Measurements from ENCODE around the gene MPC1L.
"Not testable (repeated sequence)": the region's sequence is repeated elsewhere in the genome, so short reads cannot be mapped to it uniquely, and the experiment has no call there.

MPC1L gene

GRCh38 chrX:40582811-40583210 lies 40.4 kb upstream of the MPC1L start:
- no peak overlapping the region for H3K27ac ChIP-seq (ENCODE audit: low read depth, low read length)
- no peak overlapping the region for H3K9ac ChIP-seq (ENCODE audit: low read depth, low read length)
- H3K9me3 ChIP-seq (ENCODE audit: control insufficient read depth, insufficient read depth, low read length) = no peaks in the 10 kb centered on the region
- no peaks in the 10 kb centered on the region for H3K36me3 ChIP-seq (ENCODE audit: control insufficient read depth, insufficient read depth, low read length)
- H3K27me3 ChIP-seq (ENCODE audit: control insufficient read depth, insufficient read depth, low read length) = no peaks in the 10 kb centered on the region
- no peak overlapping the region for H3K4me3 ChIP-seq (ENCODE audit: low read depth, low read length)
- no peaks in the 10 kb centered on the region for H3K4me1 ChIP-seq (ENCODE audit: control insufficient read depth, insufficient read depth, low read length)

- H3K36me3 ChIP-seq (ENCODE audit: control insufficient read depth, insufficient read depth, low read length) = peaks cover 15% of the 10 kb centered on the region
- H3K27ac ChIP-seq (ENCODE audit: low read depth, low read length); H3K9ac ChIP-seq (ENCODE audit: low read depth, low read length); H3K9me3 ChIP-seq (ENCODE audit: control insufficient read depth, insufficient read depth, low read length); H3K4me1 ChIP-seq (ENCODE audit: control insufficient read depth, insufficient read depth, low read length); H3K27me3 ChIP-seq (ENCODE audit: control insufficient read depth, insufficient read depth, low read length); H3K4me3 ChIP-seq (ENCODE audit: low read depth, low read length): not testable (repeated sequence)
Measured at GRCh38 chrX:40587623-40588022, 35.6 kb upstream of the MPC1L start.

GRCh38 chrX:40589616-40590321 lies 33.5 kb upstream of the MPC1L start:
- H3K36me3 ChIP-seq (ENCODE audit: control insufficient read depth, insufficient read depth, low read length) = peaks cover 19% of the 10 kb centered on the region
- H3K9ac ChIP-seq (ENCODE audit: low read depth, low read length); H3K4me1 ChIP-seq (ENCODE audit: control insufficient read depth, insufficient read depth, low read length): not testable (repeated sequence)

GRCh38 chrX:40603446-40603845 lies 19.8 kb upstream of the MPC1L start:
- Histone ChIP-seq H3K4me3 (ENCODE audit: low read depth, low read length) (no peak overlapping the region), H3K27me3 (ENCODE audit: control insufficient read depth, insufficient read depth, low read length) (no peaks in the 10 kb centered on the region), H3K4me1 (ENCODE audit: control insufficient read depth, insufficient read depth, low read length) (no peaks in the 10 kb centered on the region), H3K9me3 (ENCODE audit: control insufficient read depth, insufficient read depth, low read length) (no peaks in the 10 kb centered on the region), H3K27ac (ENCODE audit: low read depth, low read length) (no peak overlapping the region), H3K36me3 (ENCODE audit: control insufficient read depth, insufficient read depth, low read length) (peaks cover 36% of the 10 kb centered on the region), H3K9ac (ENCODE audit: low read depth, low read length) (no peak overlapping the region)

More at GRCh38 chrX:40589616-40590321, 33.5 kb upstream of the MPC1L start:
- not testable (repeated sequence) for H3K27me3 ChIP-seq (ENCODE audit: control insufficient read depth, insufficient read depth, low read length); H3K27ac ChIP-seq (ENCODE audit: low read depth, low read length); H3K4me3 ChIP-seq (ENCODE audit: low read depth, low read length); H3K9me3 ChIP-seq (ENCODE audit: control insufficient read depth, insufficient read depth, low read length)

GRCh38 chrX:40607381-40607780 lies 15.8 kb upstream of the MPC1L start:
- Histone ChIP-seq H3K27me3 (ENCODE audit: control insufficient read depth, insufficient read depth, low read length) (no peaks in the 10 kb centered on the region), H3K36me3 (ENCODE audit: control insufficient read depth, insufficient read depth, low read length) (0 out of 2 replicates have a peak, but pooled peaks cover 7% of the 10 kb centered on the region), H3K4me1 (ENCODE audit: control insufficient read depth, insufficient read depth, low read length) (no peaks in the 10 kb centered on the region), H3K4me3 (ENCODE audit: low read depth, low read length) (no peak overlapping the region), H3K9ac (ENCODE audit: low read depth, low read length) (no peak overlapping the region), H3K9me3 (ENCODE audit: control insufficient read depth, insufficient read depth, low read length) (no peaks in the 10 kb centered on the region), H3K27ac (ENCODE audit: low read depth, low read length) (no peak overlapping the region)

DNA sequence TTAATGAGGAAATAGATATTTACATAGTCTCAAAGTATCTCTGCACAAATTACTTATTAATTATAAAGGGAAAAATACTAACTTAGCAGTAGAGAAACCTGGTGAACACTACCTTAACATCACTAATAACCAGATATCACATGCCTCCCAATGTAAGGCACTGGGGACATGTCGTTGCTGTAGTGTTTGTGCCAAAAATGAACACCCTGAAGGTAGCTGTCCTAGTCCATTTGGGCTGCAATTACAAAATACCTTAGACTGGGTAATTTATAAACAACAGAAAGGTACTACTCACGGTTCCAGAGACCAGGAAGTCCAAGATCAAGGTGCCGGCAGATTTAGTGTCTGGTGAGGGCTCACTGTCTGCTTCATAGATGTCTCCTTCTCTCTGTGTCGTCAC lies 10.7 kb upstream of the MPC1L start:
- Histone ChIP-seq H3K9ac (ENCODE audit: low read depth, low read length) (no peak overlapping the region), H3K4me1 (ENCODE audit: control insufficient read depth, insufficient read depth, low read length) (no peaks in the 10 kb centered on the region), H3K27me3 (ENCODE audit: control insufficient read depth, insufficient read depth, low read length) (no peaks in the 10 kb centered on the region), H3K27ac (ENCODE audit: low read depth, low read length) (no peak overlapping the region), H3K36me3 (ENCODE audit: control insufficient read depth, insufficient read depth, low read length) (no peaks in the 10 kb centered on the region), H3K9me3 (ENCODE audit: control insufficient read depth, insufficient read depth, low read length) (peaks cover 19% of the 10 kb centered on the region), H3K4me3 (ENCODE audit: low read depth, low read length) (no peak overlapping the region)

GRCh38 chrX:40615976-40616375 lies 7.3 kb upstream of the MPC1L start:
- Histone ChIP-seq H3K27ac (ENCODE audit: low read depth, low read length) (no peak overlapping the region), H3K4me3 (ENCODE audit: low read depth, low read length) (peak overlapping the region; percentile 1; the same call in 1 of the 2 replicates), H3K9me3 (ENCODE audit: control insufficient read depth, insufficient read depth, low read length) (peaks cover 19% of the 10 kb centered on the region), H3K4me1 (ENCODE audit: control insufficient read depth, insufficient read depth, low read length) (no peaks in the 10 kb centered on the region), H3K36me3 (ENCODE audit: control insufficient read depth, insufficient read depth, low read length) (no peaks in the 10 kb centered on the region), H3K27me3 (ENCODE audit: control insufficient read depth, insufficient read depth, low read length) (no peaks in the 10 kb centered on the region), H3K9ac (ENCODE audit: low read depth, low read length) (no peak overlapping the region)

DNA sequence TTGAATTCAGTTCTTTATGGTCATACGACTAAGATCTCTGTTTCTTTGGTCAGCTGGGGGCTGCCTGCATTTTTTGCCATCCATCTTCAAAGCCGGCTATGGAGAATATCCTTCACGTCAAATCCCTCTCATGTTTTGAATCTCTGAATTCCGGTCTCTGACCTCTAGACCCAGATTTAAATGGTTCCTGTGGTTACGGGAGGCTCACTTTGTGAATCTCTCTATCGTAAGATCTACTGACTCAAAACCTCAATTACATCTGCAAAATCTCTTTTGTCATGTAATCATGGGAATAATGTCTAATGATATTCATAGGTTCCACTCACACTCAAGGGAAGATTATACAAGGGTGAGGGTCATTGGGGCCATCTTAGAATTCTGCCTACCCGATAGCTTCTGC lies 5.7 kb upstream of the MPC1L start:
- Histone ChIP-seq H3K4me1 (ENCODE audit: control insufficient read depth, insufficient read depth, low read length) (no peaks in the 10 kb centered on the region), H3K9ac (ENCODE audit: low read depth, low read length) (no peak overlapping the region), H3K4me3 (ENCODE audit: low read depth, low read length) (no peak overlapping the region), H3K27ac (ENCODE audit: low read depth, low read length) (no peak overlapping the region), H3K36me3 (ENCODE audit: control insufficient read depth, insufficient read depth, low read length) (no peaks in the 10 kb centered on the region), H3K9me3 (ENCODE audit: control insufficient read depth, insufficient read depth, low read length) (peaks cover 20% of the 10 kb centered on the region), H3K27me3 (ENCODE audit: control insufficient read depth, insufficient read depth, low read length) (no peaks in the 10 kb centered on the region)

DNA sequence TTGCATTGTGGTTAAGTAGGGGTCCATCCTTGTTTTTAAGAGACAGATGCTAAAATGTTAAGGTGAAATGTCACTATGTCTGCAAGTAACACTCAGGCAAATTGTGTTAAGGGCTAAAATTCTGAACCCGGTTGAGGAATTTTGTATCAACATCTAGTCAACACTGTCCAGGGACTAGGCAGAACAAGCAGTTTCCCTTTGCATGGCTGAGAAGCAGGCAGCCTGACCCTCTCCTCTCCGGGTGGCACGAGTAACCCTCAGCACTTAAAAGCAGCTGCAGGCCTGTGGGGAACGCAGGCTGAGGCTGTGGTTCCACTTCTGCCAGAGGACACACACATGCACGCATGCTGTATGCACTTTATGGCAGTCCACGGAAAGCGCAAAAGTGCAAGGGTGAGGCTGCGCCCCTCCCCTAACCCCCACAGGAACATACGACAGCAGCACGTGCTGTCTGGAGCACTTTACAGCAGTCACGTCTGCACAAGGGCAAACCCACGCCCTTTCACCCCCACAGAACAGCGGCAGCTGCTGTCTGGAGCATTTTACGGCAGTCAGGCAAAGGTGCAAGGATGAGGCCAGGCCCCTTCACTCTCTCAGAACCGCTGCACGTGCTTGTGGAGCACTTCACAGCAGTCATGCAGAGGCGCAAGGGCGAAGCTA lies 619 bp upstream of the MPC1L start:
- no peak overlapping the region for H3K9ac ChIP-seq (ENCODE audit: low read depth, low read length)
- no peaks in the 10 kb centered on the region for H3K27me3 ChIP-seq (ENCODE audit: control insufficient read depth, insufficient read depth, low read length)
- H3K4me1 ChIP-seq (ENCODE audit: control insufficient read depth, insufficient read depth, low read length) = no peaks in the 10 kb centered on the region
- H3K27ac ChIP-seq (ENCODE audit: low read depth, low read length) = no peak overlapping the region
- H3K36me3 ChIP-seq (ENCODE audit: control insufficient read depth, insufficient read depth, low read length) = peaks cover 3% of the 10 kb centered on the region; the same call in 1 of the 2 replicates
- H3K9me3 ChIP-seq (ENCODE audit: control insufficient read depth, insufficient read depth, low read length) = peaks cover 3% of the 10 kb centered on the region; the same call in 1 of the 2 replicates
- H3K4me3 ChIP-seq (ENCODE audit: low read depth, low read length) = no peak overlapping the region

DNA sequence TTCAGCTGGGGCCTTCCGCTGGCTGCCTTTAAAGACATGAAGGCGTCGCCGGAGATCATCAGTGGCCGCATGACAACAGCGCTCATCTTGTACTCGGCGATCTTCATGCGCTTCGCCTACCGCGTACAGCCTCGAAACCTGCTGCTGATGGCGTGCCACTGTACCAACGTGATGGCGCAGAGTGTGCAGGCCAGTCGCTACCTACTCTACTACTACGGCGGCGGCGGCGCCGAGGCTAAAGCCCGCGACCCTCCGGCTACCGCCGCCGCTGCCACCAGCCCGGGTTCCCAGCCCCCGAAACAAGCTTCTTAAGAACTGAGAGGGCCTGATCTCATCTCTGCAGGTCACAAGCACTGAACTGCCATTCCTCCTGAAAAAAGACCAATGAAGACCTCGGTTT lies 437 bp downstream of the MPC1L start:
- Histone ChIP-seq H3K4me1 (ENCODE audit: control insufficient read depth, insufficient read depth, low read length) (no peaks in the 10 kb centered on the region), H3K36me3 (ENCODE audit: control insufficient read depth, insufficient read depth, low read length) (peaks cover 14% of the 10 kb centered on the region), H3K9ac (ENCODE audit: low read depth, low read length) (no peak overlapping the region), H3K27me3 (ENCODE audit: control insufficient read depth, insufficient read depth, low read length) (no peaks in the 10 kb centered on the region), H3K27ac (ENCODE audit: low read depth, low read length) (no peak overlapping the region), H3K4me3 (ENCODE audit: low read depth, low read length) (no peak overlapping the region), H3K9me3 (ENCODE audit: control insufficient read depth, insufficient read depth, low read length) (peaks cover 3% of the 10 kb centered on the region; the same call in 1 of the 2 replicates)

DNA sequence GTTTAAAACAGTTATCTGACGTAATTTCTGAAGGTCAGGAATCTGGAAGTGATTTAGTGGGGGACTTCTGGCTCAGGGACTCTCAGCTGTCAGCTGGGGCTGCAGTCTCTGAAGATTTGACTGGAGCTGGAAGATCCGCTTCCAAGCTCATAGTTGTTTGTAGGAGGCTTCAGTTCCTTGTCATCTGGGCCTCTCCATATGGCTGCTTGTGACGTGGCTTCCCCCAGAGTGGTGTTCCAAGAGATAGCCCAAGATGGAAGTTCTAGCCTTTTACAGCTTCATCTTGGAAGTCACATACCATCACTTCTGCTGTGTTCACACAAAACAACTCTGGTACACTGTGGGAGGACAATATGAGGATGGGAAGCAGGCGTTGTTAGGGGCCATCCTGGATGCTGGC lies 2.1 kb downstream of the MPC1L start:
- H3K4me3 ChIP-seq (ENCODE audit: low read depth, low read length) = no peak overlapping the region
- no peak overlapping the region for H3K9ac ChIP-seq (ENCODE audit: low read depth, low read length)
- H3K27ac ChIP-seq (ENCODE audit: low read depth, low read length) = no peak overlapping the region
- peaks cover 23% of the 10 kb centered on the region for H3K36me3 ChIP-seq (ENCODE audit: control insufficient read depth, insufficient read depth, low read length)
- H3K9me3 ChIP-seq (ENCODE audit: control insufficient read depth, insufficient read depth, low read length) = peaks cover 3% of the 10 kb centered on the region; the same call in 1 of the 2 replicates
- H3K27me3 ChIP-seq (ENCODE audit: control insufficient read depth, insufficient read depth, low read length) = no peaks in the 10 kb centered on the region
- no peaks in the 10 kb centered on the region for H3K4me1 ChIP-seq (ENCODE audit: control insufficient read depth, insufficient read depth, low read length)

Measured in HUES48 (cell line).